GM23338 (cell line): Measurements from ENCODE around the gene MON1B. TPM values are rescaled to one million over a fixed set of nuclear protein-coding genes. Genes with fewer than 3 reads are reported as not detected.

ENCODE experiments used
- ATAC-seq: fragments of 200-7000 bp; cut with Tn5 transposase; 3 replicates; pipeline ENCODE4 v1.9.1; 2020
- DNase-seq: peaks from one replicate; pipeline ENCODE4 v3.0.0-alpha.2; 2015; ENCODE audit warnings: low spot score
- H2AFZ ChIP-seq: fragments of 200-600 bp; sonication (generic); 2 replicates; pipeline ENCODE4 v1.8.0; 2016; ENCODE audit warnings: antibody characterized with exemption, mild to moderate bottlenecking, moderate library complexity
- H3F3A ChIP-seq: fragments of 200-600 bp; sonication (generic); replicated peaks from 2 replicates; pipeline ENCODE4 v1.8.0; 2017; ENCODE audit warnings: antibody characterized with exemption, mixed run types, low read depth
- H3K27ac ChIP-seq: fragments of 200-600 bp; sonication (generic); 2 replicates; pipeline ENCODE4 v1.6.1; 2016; ENCODE audit warnings: low read depth
- H3K27me3 ChIP-seq: fragments of 200-600 bp; sonication (generic); 2 replicates; pipeline ENCODE4 v1.8.0; 2016; ENCODE audit warnings: mild to moderate bottlenecking, mixed run types, moderate library complexity; ENCODE audit not compliant: insufficient read depth
- H3K36me3 ChIP-seq: fragments of 200-600 bp; sonication (generic); 2 replicates; pipeline ENCODE4 v1.8.0; 2016; ENCODE audit warnings: mild to moderate bottlenecking; ENCODE audit not compliant: insufficient read depth
- H3K4me1 ChIP-seq: fragments of 200-600 bp; sonication (generic); 2 replicates; pipeline ENCODE4 v1.8.0; 2016; ENCODE audit warnings: mild to moderate bottlenecking, moderate library complexity; ENCODE audit not compliant: insufficient read depth
- H3K4me2 ChIP-seq: fragments of 200-600 bp; sonication (generic); 2 replicates; pipeline ENCODE4 v1.7.1; 2017; ENCODE audit warnings: mixed run types
- H3K4me3 ChIP-seq: fragments of 200-600 bp; sonication (generic); 2 replicates; pipeline ENCODE4 v1.6.1; 2016; ENCODE audit warnings: mixed run types
- H3K79me2 ChIP-seq: fragments of 200-600 bp; sonication (generic); replicated peaks from 2 replicates; pipeline ENCODE4 v1.8.0; 2017; ENCODE audit warnings: mild to moderate bottlenecking; ENCODE audit not compliant: insufficient read depth
- H3K9me2 ChIP-seq: fragments of 200-600 bp; sonication (generic); 2 replicates; pipeline ENCODE4 v1.8.0; 2017; ENCODE audit not compliant: insufficient read depth
- H4K20me1 ChIP-seq: fragments of 200-600 bp; sonication (generic); replicated peaks from 2 replicates; pipeline ENCODE4 v1.8.0; 2017; ENCODE audit warnings: mild to moderate bottlenecking; ENCODE audit not compliant: insufficient read depth
- H3K27ac Mint-ChIP-seq: 2 replicates; pipeline ENCODE4 v1.8.0; 2020; ENCODE audit warnings: inconsistent platforms, mild to moderate bottlenecking, moderate library complexity, mixed read lengths
- H3K27me3 Mint-ChIP-seq: 3 replicates; pipeline ENCODE4 v1.8.0; 2022; ENCODE audit warnings: low read depth, mild to moderate bottlenecking, moderate library complexity, mixed read lengths, inconsistent platforms; ENCODE audit not compliant: insufficient read depth, poor library complexity
- H3K36me3 Mint-ChIP-seq: 3 replicates; pipeline ENCODE4 v1.8.0; 2021; ENCODE audit warnings: low read depth, mild to moderate bottlenecking, inconsistent platforms, moderate library complexity, mixed read lengths
- H3K4me1 Mint-ChIP-seq: 3 replicates; pipeline ENCODE4 v1.8.0; 2020; ENCODE audit warnings: mild to moderate bottlenecking, inconsistent platforms, mixed read lengths
- H3K4me3 Mint-ChIP-seq: 3 replicates; pipeline ENCODE4 v1.8.0; 2021; ENCODE audit warnings: moderate library complexity, mild to moderate bottlenecking, inconsistent platforms, mixed read lengths
- H3K9me3 Mint-ChIP-seq: 3 replicates; pipeline ENCODE4 v1.8.0; 2020; ENCODE audit warnings: moderate library complexity, mild to moderate bottlenecking, inconsistent platforms, mixed read lengths
- CREB1 ChIP-seq: fragments of 250-450 bp; sonication (Bioruptor Pico); IDR thresholded peaks from 2 replicates; pipeline ENCODE4 v1.5.0; 2020; ENCODE audit warnings: low read depth, mild to moderate bottlenecking, moderate library complexity
- JUNB ChIP-seq: IDR thresholded peaks from one replicate; pipeline ENCODE4 v1.6.1; 2016; ENCODE audit warnings: antibody characterized with exemption; ENCODE audit not compliant: unreplicated experiment
- STAT1 ChIP-seq: IDR thresholded peaks from one replicate; pipeline ENCODE4 v1.6.1; 2016; ENCODE audit warnings: antibody characterized with exemption; ENCODE audit not compliant: unreplicated experiment
- ZNF114 ChIP-seq: fragments of 250-450 bp; sonication (Bioruptor Pico); IDR thresholded peaks from 2 replicates; pipeline ENCODE4 v1.5.0; 2020; ENCODE audit warnings: mild to moderate bottlenecking, moderate library complexity
- polyA plus RNA-seq: library from polyadenylated mRNA; unstranded; fragments of >200 nt; fragmentation: Nextera tagmentation; extraction: Ambion mirVana; gene quantifications from 2 replicates; pipeline ENCODE4 v1.2.1, GENCODE V29; 2016
- total RNA-seq: library from RNA; depleted of rRNA; stranded (reverse); fragments of >200 nt; shearing (Covaris generic); gene quantifications from 2 replicates; pipeline ENCODE4 v1.2.3, GENCODE V29; 2014
- TF ChIP-seq, protein P1 (sequence below): IDR thresholded peaks from one replicate; pipeline ENCODE4 v1.6.1; 2018; ENCODE audit warnings: antibody characterized with exemption; ENCODE audit not compliant: unreplicated experiment
- TF ChIP-seq, protein P2 (sequence below), 2 experiments: fragments of 200-600 bp in 1 of 2; sonication (generic) in 1 of 2; conservative IDR thresholded peaks; 2 replicates each; pipeline versions ENCODE4 v1.5.1 to v1.6.1; 2016 to 2017; ENCODE audit warnings: antibody characterized with exemption in 2 of 2, low read depth in 2 of 2, mild to moderate bottlenecking in 2 of 2, moderate library complexity in 1 of 2

Gene MON1B
- total and polyA plus RNA-seq, 2 experiments from 2014 or later: 9.7 to 30.2 TPM

DNA sequence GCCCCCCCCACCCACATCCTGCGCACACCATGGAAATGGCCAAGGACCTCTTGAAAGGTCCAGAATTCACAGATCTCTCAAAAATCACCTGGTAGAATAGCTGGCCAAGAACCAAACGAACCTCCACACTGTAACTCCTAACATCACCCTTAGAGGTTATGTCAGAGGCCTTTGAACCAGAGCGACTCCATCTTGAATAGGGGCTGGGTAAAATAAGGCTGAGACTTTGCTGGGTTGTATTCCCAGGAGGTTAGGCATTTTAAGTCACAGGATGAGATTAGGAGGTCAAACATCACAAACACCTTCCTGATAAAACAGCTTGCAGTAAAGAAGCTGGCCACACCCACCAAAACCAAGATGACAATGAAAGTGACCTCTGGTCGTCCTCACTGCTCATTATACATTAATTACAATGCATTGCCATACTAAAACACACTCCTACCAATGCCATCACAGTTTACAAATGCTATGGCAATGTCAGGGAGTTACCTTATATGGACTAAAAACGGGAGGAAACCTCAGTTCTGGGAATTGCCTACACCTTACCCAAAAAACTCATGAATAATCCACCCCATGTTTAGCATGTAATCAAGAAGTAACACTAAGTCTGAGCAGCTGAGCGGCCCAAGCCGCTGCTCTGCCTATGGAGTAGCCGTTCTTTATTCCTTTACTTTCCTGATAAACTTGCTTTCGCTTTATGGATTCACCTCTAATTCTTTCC, 43.0 kb downstream of the MON1B start (continued):
- TF ChIP-seq, protein P1, sequence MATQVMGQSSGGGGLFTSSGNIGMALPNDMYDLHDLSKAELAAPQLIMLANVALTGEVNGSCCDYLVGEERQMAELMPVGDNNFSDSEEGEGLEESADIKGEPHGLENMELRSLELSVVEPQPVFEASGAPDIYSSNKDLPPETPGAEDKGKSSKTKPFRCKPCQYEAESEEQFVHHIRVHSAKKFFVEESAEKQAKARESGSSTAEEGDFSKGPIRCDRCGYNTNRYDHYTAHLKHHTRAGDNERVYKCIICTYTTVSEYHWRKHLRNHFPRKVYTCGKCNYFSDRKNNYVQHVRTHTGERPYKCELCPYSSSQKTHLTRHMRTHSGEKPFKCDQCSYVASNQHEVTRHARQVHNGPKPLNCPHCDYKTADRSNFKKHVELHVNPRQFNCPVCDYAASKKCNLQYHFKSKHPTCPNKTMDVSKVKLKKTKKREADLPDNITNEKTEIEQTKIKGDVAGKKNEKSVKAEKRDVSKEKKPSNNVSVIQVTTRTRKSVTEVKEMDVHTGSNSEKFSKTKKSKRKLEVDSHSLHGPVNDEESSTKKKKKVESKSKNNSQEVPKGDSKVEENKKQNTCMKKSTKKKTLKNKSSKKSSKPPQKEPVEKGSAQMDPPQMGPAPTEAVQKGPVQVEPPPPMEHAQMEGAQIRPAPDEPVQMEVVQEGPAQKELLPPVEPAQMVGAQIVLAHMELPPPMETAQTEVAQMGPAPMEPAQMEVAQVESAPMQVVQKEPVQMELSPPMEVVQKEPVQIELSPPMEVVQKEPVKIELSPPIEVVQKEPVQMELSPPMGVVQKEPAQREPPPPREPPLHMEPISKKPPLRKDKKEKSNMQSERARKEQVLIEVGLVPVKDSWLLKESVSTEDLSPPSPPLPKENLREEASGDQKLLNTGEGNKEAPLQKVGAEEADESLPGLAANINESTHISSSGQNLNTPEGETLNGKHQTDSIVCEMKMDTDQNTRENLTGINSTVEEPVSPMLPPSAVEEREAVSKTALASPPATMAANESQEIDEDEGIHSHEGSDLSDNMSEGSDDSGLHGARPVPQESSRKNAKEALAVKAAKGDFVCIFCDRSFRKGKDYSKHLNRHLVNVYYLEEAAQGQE: no peak
- TF ChIP-seq ZNF114 (CRISPR knock-in tag) (no peak), STAT1 (no peak)
- TF ChIP-seq, protein P2, sequence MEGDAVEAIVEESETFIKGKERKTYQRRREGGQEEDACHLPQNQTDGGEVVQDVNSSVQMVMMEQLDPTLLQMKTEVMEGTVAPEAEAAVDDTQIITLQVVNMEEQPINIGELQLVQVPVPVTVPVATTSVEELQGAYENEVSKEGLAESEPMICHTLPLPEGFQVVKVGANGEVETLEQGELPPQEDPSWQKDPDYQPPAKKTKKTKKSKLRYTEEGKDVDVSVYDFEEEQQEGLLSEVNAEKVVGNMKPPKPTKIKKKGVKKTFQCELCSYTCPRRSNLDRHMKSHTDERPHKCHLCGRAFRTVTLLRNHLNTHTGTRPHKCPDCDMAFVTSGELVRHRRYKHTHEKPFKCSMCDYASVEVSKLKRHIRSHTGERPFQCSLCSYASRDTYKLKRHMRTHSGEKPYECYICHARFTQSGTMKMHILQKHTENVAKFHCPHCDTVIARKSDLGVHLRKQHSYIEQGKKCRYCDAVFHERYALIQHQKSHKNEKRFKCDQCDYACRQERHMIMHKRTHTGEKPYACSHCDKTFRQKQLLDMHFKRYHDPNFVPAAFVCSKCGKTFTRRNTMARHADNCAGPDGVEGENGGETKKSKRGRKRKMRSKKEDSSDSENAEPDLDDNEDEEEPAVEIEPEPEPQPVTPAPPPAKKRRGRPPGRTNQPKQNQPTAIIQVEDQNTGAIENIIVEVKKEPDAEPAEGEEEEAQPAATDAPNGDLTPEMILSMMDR (conservative IDR thresholded peaks at IDR 0.05; ENCODE audit: low read depth in 2 of 2): no peak

DNA sequence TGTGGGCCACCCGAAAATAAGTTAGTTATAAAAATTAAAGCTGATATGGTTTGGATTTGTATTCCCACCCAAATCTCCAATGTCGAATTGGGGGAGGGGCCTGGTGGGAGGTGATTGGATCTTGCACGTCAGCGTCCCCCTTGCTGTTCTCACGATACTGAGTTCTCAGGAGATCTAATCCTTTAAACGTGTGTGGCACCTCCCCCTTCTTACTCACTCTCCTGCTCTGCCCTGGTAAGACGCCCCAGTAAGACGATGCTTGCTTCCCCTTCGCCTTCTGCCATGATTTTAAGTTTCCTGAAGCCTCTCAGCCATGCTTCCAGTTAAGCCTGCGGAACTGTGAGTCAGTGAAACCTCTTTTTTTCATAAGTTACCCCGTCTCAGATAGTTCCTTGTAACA, 43.6 kb downstream of the MON1B start:
- 0 out of 2 replicates have a peak, but pooled peaks cover 4% of the 10 kb centered on the region for H3F3A ChIP-seq
- no peaks in the 10 kb centered on the region for H3K36me3 Mint-ChIP-seq
- H3K9me3 Mint-ChIP-seq: no peaks in the 10 kb centered on the region
- H3K27ac ChIP-seq: no peak overlapping the region
- peaks cover 31% of the 10 kb centered on the region for H3K4me1 Mint-ChIP-seq
- peaks cover 6% of the 10 kb centered on the region; the same call in 1 of the 2 replicates for H3K27me3 ChIP-seq
- no peak overlapping the region for H3K4me3 ChIP-seq
- H3K27ac Mint-ChIP-seq: peak overlapping the region; percentile 21; the same call in 1 of the 2 replicates
- H3K79me2 ChIP-seq: no peaks in the 10 kb centered on the region
- H2AFZ ChIP-seq: no peak overlapping the region
- H3K4me3 Mint-ChIP-seq: no peak overlapping the region
- no peaks in the 10 kb centered on the region for H4K20me1 ChIP-seq
- no peaks in the 10 kb centered on the region for H3K36me3 ChIP-seq
- TF ChIP-seq JUNB (no peak), CREB1 (CRISPR knock-in tag) (0 out of 2 replicates have a peak, but pooled peaks have one; percentile 15)
- TF ChIP-seq, protein P2 (conservative IDR thresholded peaks at IDR 0.05; ENCODE audit: low read depth in 2 of 2): no peak
- ATAC-seq (peak; percentile 50), DNase-seq (peak; percentile 69)
- H3K27me3 Mint-ChIP-seq: no peaks in the 10 kb centered on the region
- peak overlapping the region; percentile 46; the same call in 1 of the 2 replicates for H3K4me2 ChIP-seq
- no peaks in the 10 kb centered on the region for H3K9me2 ChIP-seq
- peaks cover 36% of the 10 kb centered on the region for H3K4me1 ChIP-seq
